ENCODE measurements around the gene SHC2.

The SHC2 gene

DNA sequence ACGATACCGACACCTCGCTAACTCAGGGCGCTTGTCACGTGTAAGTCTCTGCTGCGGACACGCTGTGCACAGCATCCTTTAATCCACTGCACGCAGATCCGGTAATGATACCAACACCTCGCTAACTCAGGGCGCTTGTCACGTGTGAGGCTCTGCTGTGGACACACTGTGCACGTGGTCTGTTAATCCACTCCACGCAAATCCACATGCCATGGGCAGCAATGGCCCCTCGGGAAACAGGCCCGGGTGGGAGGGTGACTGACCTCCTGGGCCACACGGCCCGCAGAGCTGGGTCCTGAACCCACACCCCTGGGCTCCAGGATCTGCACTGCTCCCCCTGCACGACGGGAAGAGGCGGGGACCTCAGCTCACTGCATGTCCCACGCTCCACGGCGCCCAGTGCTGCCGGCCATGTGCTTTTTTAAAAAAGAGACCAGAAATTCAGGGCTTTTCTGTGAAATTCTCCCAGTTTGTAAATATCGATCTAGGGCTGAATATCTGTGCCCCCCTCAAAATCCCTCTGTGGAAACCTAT is 16.1 kb downstream of the SHC2 start:
- in situ Hi-C loops (cut with HindIII; ENCODE audit: low pct_unique_long_range_greater_than_20kb, low sequenced_read_pairs): no loop called here
- DNase-seq (ENCODE audit: low read depth in 1 of 2, low spot score in 1 of 2): no peak
- TF ChIP-seq JUND (IDR thresholded peaks at IDR 0.05; ENCODE audit: low read depth): no peak

- DNase-seq (ENCODE audit: low read depth in 1 of 2, low spot score in 1 of 2): no peak
- TF ChIP-seq JUND (IDR thresholded peaks at IDR 0.05; ENCODE audit: low read depth): no peak
- in situ Hi-C loops (cut with HindIII; ENCODE audit: low pct_unique_long_range_greater_than_20kb, low sequenced_read_pairs): no loop called here
Observed at GRCh38 chr19:443005-443404, 17.8 kb downstream of the SHC2 start.

- in situ Hi-C loops (cut with HindIII; ENCODE audit: low pct_unique_long_range_greater_than_20kb, low sequenced_read_pairs): no loop called here
- DNase-seq (ENCODE audit: low read depth in 1 of 2, low spot score in 1 of 2): no peak
- no peak for TF ChIP-seq JUND (IDR thresholded peaks at IDR 0.05; ENCODE audit: low read depth)
Observed at GRCh38 chr19:442085-442484, 18.7 kb downstream of the SHC2 start.

DNA sequence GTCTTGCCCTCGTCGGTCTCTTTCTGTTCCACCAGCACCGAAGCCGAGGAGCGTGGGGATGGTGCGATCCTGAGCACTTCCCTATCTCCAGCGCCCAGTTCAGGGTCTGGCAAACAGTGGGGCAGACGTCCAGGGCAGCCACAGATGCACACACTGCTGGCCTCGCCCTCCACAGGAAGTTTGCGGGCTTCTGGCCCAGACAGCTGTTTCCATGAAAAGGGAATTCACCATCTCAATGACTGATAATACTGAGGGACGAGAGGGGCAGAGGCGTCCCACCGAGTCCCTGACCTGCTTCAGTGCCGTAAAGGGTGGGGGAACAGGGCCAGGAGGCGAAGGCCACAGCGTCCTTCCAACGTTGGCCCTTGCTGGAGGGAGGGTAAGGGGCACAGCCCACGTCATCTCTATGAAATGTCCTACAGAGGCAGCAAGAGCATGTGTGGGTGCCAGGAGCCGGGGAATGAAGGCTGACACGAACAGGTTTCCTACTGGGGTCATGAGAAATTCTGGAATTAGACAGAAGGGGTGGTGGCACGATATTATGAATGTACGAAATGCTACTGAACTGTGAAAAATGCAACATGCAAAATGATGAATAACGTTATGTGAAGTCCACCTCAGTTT is 19.5 kb downstream of the SHC2 start:
- no peak for DNase-seq (ENCODE audit: low read depth in 1 of 2, low spot score in 1 of 2)
- no peak for TF ChIP-seq JUND (IDR thresholded peaks at IDR 0.05; ENCODE audit: low read depth)
- in situ Hi-C loops (cut with HindIII; ENCODE audit: low pct_unique_long_range_greater_than_20kb, low sequenced_read_pairs): no loop called here

DNA sequence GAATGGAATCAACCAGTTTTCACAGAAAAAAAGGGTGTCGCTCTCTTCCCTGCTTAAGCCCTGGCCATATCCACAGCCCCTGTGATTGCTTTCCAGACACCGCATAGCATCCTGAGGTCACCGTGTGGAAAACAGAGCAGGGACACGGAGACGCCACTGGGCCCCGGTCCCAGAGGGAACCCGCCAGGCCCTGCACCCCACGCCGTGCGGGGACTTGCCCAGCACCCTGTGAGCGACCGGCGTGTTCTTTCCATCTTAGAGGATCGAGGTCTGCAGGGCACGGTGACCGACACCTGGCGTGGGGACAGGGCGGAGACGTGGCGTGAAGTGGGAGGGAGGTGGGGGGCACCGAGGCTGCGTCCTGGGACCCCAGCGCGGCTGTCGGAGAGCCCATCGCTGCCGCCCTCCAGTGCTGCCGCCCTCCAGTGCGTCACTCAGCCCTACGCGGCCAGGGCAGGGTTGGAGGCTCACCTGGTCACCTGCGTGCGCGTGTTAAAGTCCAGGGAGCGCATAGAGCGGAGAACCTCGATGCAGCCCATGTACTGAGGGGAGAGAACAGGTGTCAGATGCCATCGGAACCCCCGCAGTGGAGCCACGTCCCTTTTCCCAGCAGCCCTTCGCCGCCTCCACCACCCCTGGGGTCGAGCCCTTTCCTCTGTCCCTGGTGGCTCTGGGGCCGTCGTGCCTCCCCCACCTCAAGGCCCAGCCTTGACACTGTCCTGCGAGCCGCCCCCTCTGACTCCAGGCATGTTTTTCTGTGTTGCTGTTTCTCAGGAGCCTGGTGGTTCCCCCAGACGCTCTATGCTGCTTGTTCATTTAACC is 20.2 kb downstream of the SHC2 start:
- no peak for DNase-seq (ENCODE audit: low read depth in 1 of 2, low spot score in 1 of 2)
- in situ Hi-C loops (cut with HindIII; ENCODE audit: low pct_unique_long_range_greater_than_20kb, low sequenced_read_pairs): no loop called here

DNA sequence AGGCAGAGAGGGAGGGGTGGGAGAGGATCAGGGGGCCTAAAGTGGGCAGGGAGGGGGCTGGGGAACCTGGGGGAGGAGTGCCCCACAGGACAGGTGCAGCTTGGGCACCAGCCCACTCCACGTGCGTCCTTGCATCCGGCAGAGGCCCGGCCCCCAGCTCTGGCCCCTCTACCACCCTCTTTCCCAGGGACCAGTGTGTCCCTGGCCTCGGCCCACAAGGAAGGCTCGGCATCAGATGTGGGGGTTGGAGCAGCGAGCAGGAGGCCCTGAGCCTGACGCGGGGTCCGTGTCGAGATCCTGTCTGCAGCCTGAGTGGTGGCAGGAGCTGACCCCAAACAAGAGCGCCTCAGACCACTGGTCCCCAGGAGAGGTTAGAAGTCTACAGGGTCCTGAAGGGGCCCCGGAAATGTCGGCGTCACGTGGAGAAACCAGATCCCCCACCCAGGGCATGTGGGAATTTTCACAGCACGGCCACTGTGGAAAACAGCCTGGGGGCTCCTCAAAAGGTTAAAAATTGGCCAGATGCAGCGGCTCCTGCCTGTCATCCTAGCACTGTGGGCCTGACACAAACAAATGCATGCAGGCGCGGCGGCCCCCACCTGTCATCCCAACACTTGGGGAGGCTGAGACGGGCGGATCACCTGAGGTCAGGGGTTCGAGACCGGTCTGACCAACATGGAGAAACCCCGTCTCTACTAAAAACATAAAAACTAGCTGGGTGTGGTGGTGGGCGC is 21.5 kb downstream of the SHC2 start:
- no peak for TF ChIP-seq JUND (IDR thresholded peaks at IDR 0.05; ENCODE audit: low read depth)
- in situ Hi-C loops (cut with HindIII; ENCODE audit: low pct_unique_long_range_greater_than_20kb, low sequenced_read_pairs): no loop called here

More for the DNA sequence above, 20.2 kb downstream of the SHC2 start:
- no peak for TF ChIP-seq JUND (IDR thresholded peaks at IDR 0.05; ENCODE audit: low read depth)

GRCh38 chr19:438416-438958 is 22.3 kb downstream of the SHC2 start:
- in situ Hi-C loops (cut with HindIII; ENCODE audit: low pct_unique_long_range_greater_than_20kb, low sequenced_read_pairs): no loop called here
- no peak for TF ChIP-seq JUND (IDR thresholded peaks at IDR 0.05; ENCODE audit: low read depth)
- no peak for DNase-seq (ENCODE audit: low read depth in 1 of 2, low spot score in 1 of 2)

More for the DNA sequence above, 21.5 kb downstream of the SHC2 start:
- no peak for DNase-seq (ENCODE audit: low read depth in 1 of 2, low spot score in 1 of 2)

GRCh38 chr19:437041-437440 is 23.8 kb downstream of the SHC2 start:
- DNase-seq (ENCODE audit: low read depth in 1 of 2, low spot score in 1 of 2): no peak
- in situ Hi-C loops (cut with HindIII; ENCODE audit: low pct_unique_long_range_greater_than_20kb, low sequenced_read_pairs): no loop called here
- no peak for TF ChIP-seq JUND (IDR thresholded peaks at IDR 0.05; ENCODE audit: low read depth)

DNA sequence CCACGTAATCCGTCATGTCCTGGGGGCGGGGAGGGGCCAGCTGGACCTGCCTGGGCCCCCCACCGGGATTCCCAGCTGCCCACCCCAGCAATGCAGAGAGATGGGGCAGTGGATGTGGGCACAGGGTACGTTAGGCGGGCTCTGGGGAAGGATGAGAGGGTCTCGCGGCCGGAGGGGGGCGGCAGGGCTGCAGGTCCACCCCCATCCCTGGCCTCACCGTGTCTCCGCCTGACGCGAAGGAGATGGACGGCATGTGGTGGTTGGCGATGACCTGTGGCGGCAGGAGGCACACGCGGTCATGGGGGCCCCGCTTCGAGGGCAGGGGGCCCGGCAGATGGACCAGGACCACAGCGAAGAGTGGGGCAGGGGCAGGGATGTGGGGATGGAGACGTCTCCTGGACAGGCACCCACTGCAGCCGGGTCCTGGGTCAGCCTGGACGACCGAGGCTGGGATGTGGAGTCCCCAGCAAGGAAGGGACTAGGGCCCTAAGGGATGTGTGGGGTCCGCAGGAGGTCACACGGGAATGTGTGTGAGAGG is 24.4 kb downstream of the SHC2 start:
- in situ Hi-C loops (cut with HindIII; ENCODE audit: low pct_unique_long_range_greater_than_20kb, low sequenced_read_pairs): no loop called here
- TF ChIP-seq JUND (IDR thresholded peaks at IDR 0.05; ENCODE audit: low read depth): no peak
- DNase-seq (ENCODE audit: low read depth in 1 of 2, low spot score in 1 of 2): no peak

DNA sequence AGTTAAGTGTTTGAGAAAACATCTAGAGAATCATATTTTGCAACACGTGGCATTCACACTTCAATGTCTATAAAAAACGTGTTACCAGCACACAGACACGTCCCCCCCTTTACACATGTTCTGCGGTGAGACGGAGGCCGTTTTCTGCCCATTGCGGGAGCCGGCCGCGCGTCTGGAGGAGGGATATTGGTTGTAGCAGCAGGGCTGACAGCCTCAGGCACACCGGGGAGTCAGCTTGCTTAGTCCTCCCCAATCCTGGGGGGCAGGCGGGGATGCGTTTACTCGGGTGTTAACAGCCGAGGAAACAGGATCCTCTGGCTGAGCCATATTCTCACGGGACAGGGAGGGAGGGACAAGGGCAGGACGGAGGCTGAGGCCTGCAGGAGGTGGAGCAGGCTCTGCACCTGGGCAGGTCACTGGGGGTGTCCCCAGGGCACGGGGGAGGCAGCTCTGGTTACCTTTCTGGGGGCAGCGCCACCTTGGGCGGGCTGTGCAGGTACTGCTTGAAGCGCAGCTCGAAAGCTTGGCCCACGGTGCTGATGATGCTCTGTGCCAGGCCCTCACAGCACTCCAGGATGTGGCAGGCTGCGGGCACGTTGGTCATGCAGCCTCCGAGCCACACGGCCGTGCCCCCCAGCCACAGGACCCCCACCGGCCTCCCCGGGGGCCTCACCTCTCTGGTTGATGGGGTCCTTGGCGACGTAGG is 25.0 kb downstream of the SHC2 start:
- DNase-seq (ENCODE audit: low read depth in 1 of 2, low spot score in 1 of 2): no peak
- in situ Hi-C loops (cut with HindIII; ENCODE audit: low pct_unique_long_range_greater_than_20kb, low sequenced_read_pairs): no loop called here
- no peak for TF ChIP-seq JUND (IDR thresholded peaks at IDR 0.05; ENCODE audit: low read depth)

GRCh38 chr19:435056-435706 is 25.7 kb downstream of the SHC2 start:
- in situ Hi-C loops (cut with HindIII; ENCODE audit: low pct_unique_long_range_greater_than_20kb, low sequenced_read_pairs): no loop called here
- DNase-seq (ENCODE audit: low read depth in 1 of 2, low spot score in 1 of 2): no peak
- TF ChIP-seq JUND (IDR thresholded peaks at IDR 0.05; ENCODE audit: low read depth): no peak

All from T47D (cell line).